GM12873 (cell line): Measurements from ENCODE around the gene KLK4.
A peak's percentile ranks its signal among the peaks of the same experiment; 100 is the strongest.

Experiments
- TF ChIP-seq, protein P1 (sequence below): IDR thresholded peaks from 2 replicates; pipeline ENCODE4 v1.5.1; 2012; ENCODE audit warnings: low read depth, mild to moderate bottlenecking, moderate library complexity, low read length, control low read depth; ENCODE audit not compliant: insufficient read depth; ENCODE audit errors: missing control alignments

Gene KLK4

DNA sequence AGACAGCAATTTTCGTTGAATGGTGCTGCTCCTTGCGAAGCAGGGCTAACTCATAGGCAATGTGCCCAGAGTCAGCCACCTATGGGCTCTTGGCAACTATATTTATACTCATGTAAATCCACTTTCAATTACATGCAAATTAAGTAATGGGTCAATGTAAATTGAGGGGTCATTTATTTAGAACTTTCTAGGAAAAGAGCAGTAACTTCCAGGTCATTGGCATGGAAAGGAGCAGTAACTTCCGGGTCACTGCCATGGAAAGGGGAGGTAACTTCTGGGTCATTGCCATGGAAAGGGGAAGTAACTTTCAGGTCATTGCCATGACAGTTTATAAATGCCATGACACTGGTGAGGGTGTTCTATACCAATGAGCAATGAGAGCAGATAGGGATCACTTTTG lies 11.6 kb downstream of the KLK4 start:
- TF ChIP-seq, protein P1, sequence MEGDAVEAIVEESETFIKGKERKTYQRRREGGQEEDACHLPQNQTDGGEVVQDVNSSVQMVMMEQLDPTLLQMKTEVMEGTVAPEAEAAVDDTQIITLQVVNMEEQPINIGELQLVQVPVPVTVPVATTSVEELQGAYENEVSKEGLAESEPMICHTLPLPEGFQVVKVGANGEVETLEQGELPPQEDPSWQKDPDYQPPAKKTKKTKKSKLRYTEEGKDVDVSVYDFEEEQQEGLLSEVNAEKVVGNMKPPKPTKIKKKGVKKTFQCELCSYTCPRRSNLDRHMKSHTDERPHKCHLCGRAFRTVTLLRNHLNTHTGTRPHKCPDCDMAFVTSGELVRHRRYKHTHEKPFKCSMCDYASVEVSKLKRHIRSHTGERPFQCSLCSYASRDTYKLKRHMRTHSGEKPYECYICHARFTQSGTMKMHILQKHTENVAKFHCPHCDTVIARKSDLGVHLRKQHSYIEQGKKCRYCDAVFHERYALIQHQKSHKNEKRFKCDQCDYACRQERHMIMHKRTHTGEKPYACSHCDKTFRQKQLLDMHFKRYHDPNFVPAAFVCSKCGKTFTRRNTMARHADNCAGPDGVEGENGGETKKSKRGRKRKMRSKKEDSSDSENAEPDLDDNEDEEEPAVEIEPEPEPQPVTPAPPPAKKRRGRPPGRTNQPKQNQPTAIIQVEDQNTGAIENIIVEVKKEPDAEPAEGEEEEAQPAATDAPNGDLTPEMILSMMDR = no peak

DNA sequence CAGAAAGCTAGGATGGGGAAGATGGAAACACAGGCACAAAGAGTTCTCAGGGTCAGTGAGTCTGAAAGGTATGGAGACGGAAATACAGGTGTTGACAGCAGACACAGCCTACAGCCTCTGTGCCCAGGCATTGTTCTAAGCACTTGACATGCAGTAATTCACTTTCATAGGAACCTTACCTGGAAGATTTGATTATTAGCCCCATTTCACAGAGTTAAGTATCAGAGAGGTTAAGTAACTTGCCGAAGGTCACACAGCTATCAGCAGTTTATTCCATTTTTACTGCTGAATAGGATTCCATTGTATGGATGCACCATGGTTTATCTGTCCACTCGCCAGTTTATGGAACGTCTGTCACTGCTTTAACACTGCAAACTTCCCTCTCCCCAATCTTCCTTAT lies 13.2 kb downstream of the KLK4 start:
- TF ChIP-seq, protein P1 = no peak

DNA sequence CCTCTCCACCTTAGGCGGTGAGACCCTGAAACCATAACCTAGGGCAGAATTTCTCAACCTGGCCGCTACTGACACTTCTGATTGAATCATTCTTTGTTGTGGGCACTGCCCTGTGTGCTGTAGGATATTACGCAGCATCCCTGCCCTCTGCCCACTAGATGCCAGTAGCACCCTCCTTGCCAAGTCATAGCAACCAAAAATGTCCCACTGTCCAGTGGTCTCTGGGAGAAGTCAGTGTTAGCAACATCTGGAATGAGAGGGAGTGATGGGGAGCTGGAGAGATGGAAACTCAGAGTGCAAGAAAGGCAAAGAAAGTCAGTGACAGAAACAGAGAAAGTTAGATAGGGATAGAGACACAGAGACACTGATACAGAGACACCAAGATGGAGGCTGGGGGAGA lies 13.6 kb downstream of the KLK4 start:
- TF ChIP-seq, protein P1 = no peak

DNA sequence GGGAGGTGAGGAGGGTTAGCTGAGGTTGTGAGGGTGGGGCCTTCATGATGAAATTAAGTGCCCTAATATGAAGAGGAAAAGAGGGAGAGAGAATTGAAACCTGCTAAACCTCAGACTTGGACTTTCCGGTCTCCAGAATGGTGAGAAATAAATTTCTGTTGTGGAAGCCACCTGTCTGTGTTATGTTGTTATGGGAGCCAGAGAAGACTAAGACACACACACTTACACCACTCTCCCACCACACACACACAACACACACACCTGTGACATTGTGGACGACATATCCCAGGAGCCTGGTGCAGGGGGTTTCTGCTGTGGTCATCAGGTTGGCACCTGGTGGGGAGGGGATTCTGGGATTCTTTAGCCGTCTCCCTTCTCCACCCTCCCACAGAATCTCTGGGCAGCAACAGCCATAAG lies 14.0 kb downstream of the KLK4 start:
- TF ChIP-seq, protein P1 = no peak

DNA sequence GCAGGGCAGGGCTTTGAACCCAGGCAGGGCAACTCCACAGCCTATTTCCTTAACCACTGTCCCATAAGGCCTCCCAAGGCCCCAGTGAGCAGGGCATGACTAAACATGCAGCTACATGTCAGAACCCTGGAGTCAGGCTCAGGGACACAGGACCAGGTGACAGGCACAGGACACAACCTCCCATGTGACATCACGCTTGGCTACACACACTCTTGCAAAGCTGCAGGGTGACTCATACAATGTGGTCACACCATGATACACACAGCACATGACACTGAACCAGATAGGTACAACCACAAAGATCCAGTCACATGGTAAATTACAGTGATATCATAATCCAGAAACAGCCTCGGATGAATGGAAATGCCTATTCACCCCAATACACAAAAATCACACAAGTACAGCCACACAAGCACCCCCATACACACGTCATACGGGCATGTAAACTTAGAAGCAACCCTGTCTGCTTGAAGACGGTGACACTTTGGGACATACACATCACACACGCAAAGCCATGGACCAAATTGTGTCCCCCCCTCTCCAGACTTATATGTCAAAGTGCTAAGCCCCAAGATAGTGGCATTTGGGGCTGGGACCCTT lies 14.5 kb downstream of the KLK4 start:
- TF ChIP-seq, protein P1 = no peak

DNA sequence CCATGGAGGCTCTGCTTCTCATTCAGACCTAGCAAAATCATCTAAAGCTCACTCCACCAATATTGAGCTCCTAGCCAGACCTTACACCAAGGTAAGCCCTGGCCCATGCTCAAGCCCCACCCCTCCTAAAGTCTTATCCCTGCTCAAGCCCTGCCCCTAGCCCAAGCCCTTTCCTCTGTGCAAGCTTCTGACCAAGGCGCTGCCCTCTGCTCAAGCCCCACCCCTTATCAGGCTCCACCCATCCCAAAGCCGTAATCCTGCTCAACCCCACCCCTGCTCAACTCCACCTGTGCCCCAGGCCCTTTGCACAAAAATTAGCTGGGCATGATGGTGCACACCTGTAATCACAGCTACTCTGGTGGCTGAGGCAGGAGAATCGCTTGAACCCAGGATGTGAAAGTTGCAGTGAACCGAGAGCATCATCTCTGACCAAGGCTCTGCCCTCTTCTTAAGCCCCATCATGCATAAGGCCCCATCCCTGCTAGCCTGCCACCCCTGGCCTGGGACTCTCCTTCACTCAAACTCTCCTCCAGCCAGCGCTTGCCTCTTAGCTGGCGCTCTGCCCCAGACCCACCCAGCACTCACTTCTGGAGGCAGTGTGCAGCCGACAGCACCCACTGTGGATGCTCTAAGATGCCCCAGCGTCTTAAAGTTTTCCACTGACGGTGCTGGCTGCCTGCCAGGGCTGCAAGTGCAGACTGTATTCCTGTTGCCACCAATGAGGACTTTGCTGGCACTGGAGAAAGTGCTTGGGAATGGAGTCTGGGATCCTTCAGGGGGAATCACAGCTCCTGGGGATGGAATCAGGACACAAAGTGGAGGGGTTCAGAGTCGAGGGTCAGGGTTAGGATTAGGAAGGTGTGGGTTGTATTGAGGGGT lies 16.5 kb downstream of the KLK4 start:
- TF ChIP-seq, protein P1 = no peak

DNA sequence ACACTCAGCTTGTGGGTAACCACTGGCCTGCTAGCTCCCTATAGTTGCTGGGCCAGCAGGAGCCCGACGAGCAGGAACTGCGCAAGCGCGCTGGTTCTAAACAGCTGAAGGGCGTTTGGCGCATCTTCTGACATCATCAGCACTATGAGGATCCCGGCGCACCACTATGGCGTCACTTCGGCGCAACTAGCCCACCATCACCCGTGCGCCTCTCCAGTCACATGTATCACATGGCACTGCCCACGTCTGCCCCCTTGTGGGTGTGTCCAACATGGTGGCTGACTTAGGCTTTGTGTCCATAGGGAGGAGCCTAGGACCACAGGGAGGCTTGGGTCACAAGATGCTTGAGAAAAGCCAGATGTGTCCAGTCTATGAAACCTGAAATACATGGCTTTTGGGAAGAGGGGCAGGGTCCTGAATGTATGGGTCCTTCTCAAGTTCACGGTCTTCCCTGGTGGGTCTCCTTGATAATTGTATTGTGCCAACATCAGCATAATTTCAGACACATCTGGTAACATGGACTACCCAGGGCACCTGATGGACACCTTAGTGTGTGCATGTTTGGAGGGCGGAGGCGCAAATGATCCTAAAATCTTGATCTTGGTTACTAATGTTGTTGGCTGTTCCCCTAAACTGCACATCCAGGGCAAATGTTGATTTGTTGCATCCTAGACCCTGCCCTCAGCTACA lies 18.0 kb downstream of the KLK4 start:
- TF ChIP-seq, protein P1 = peak; percentile 31
